ENCODE results near the gene LCTL.
"Not testable (repeated sequence)": the region's sequence is repeated elsewhere in the genome, so short reads cannot be mapped to it uniquely, and the experiment has no call there.

LCTL gene

GRCh38 chr15:66591322-66591862 is 25.6 kb upstream of the LCTL start:
- DNase-seq = no peak

DNA sequence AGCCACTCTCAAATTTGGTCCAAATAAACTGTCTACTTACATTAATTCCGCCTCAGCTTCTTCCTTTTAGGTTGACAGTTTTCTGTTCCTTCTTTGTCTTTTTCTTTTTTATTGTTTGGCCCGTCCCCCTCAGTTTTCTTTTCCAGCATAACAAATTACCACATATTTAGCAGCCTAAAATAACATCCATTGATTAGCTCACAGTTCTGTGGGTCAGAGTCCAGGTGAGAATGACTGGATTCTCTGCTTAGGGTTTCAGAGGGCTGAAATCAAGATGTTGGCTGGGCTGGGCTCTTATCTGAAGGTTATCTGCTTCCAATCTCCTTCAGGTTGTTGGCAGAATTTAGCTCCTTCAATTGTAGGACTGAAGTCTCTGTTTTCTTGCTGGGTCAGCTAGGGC is 24.6 kb upstream of the LCTL start:
- DNase-seq = no peak

DNA sequence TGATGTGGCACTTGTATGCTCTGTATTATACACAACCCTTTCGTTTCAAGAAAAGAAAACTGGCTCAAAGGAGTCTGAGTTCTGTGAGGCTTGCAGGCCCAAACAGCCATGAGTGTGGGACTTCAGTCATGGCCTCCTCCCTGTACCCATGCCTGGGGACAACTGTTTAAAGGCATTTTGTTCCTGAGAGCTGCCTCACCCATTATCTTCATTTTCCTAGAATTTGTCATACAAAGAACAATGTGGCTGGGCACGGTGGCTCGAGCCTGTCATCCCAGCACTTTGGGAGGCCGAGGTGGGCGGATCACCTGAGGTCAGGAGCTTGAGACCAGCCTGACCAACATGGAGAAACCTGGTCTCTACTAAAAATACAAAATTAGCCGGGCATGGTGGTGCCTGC is 23.6 kb upstream of the LCTL start:
- DNase-seq = not testable (repeated sequence)

GRCh38 chr15:66588971-66589370 is 23.2 kb upstream of the LCTL start:
- DNase-seq = no peak

- DNase-seq = no peak
Measured at GRCh38 chr15:66588537-66588936, 22.7 kb upstream of the LCTL start.

GRCh38 chr15:66587749-66588148 is 22.0 kb upstream of the LCTL start:
- no peak for DNase-seq

GRCh38 chr15:66587020-66587419 is 21.2 kb upstream of the LCTL start:
- DNase-seq = no peak

GRCh38 chr15:66586155-66586976 is 20.6 kb upstream of the LCTL start:
- DNase-seq = no peak

- no peak for DNase-seq
Measured at GRCh38 chr15:66581972-66582537, 16.3 kb upstream of the LCTL start.

DNA sequence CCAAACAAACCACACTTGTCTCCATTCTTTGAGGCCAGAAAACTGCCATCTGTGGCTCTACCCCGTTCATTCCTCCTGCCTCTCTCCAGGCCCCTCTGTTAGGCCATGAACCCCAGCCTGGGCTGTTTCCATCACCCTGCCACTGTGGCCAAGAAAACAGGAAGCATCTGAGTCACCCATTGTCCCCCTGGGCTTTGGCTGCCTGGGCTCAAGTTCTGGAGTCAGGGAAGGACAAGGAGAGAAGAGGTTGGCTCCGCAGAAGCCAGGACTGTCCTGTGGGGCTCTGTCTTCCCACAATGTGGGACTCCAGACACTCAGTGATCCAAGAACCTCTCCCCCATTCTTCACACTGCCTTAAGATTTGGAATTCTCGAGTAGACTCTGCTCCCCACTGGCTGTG is 14.8 kb upstream of the LCTL start:
- peak in 7 of 51 donors; percentile 1 to 44 (median 9) for DNase-seq

GRCh38 chr15:66578286-66578875 is 12.6 kb upstream of the LCTL start:
- DNase-seq = no peak

GRCh38 chr15:66574596-66574950 is 8.8 kb upstream of the LCTL start:
- DNase-seq = no peak

GRCh38 chr15:66573719-66574595 is 8.2 kb upstream of the LCTL start:
- no peak for DNase-seq

DNA sequence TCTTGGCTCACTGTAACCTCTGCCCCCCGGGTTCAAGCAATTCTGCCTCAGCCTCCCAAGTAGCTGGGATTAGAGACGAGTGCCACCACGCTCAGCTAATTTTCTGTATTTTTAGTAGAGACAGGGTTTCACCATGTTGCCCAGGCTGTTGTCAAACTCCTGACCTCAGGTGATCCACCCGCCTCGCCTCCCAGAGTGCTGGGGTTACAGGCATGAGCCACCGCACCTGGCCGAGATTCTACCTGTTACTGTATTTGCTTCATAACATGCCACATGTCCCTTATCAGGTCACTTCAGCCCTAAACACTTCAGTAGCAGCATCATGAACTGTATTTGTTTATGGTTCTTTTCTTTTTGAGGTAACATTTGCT is 7.5 kb upstream of the LCTL start:
- no peak for DNase-seq

DNA sequence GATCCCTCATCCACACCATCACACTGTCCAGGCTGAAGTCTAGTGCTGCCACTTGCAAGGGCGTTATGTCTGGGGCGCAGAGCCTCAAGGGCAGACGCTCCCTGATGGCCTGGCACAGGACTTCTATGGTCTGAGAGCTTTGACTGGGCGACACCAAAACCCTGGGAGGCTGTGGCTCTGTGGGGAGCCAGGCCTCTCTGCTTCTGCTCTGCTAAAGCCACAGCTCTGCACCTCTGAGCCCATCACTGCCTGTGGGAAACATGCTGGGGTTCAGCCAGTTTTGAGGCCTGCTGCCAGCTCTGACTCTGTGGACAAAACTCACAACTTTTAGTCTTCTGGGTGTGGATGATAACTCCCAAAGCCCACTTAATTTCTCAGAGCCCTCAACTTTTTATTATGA is 6.3 kb upstream of the LCTL start:
- no peak for DNase-seq

DNA sequence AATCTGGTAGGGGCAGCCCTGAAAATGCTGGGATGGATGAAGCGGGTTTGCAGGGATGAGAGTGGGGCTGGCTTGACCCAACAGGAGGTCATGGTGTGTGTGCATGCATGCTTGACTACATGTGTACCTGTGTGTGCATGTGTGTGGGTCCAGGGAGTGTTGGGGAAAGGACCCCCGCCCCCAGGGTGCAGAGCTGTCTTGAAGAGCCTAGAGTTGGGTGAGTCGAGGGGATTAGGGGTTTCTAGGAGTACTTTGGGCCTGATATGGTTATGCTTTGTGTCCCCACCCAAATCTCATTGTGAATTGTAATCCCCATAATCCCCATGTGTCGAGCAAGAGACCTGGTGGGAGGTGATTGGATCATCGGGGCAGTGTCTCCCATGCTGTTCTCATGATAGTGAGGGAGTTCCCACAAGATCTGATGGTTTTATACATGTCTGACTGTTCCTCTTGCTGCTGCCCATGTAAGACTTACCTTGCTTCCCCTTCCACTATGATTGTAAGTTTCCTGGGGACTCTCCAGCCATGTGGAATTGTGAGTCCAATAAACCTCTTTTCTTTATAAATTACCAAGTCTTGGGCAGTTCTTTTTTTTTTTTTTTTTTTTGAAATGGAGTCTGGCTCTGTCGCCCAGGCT is 5.2 kb upstream of the LCTL start:
- no peak for DNase-seq

GRCh38 chr15:66570327-66570726 is 4.5 kb upstream of the LCTL start:
- no peak for DNase-seq

DNA sequence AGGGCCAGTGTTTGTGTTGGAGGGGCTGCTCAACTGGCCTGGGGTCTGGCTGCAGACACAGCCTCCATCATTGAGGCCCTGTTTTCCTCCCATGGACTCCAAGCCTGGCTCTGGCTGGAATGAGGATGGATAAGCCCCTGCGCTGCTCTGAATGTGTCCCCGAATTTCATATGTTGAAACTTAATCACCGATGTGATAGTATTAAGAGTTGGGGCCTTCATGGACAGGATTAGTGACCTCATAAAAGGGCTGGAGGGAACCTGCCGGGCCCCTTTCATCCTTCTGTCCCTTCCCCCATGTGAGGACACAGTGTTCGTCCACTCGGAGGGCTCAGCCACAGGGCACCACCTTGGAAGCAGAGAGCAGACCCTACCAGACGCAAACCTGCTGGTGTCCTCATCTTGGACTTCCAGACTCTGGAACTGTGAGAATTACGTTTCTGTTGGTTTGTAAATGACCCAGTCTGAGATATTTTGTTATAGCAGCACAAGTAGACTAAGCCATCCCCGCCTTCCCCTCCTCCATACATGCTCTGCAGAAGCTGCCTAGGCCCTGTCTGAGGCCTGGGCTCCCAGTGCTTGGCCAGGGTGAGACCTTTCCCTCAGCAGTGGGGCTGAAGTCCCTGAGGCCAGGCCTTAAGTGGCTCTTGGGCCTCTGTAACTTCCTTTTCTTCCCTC is 3.8 kb upstream of the LCTL start:
- no peak for DNase-seq

DNA sequence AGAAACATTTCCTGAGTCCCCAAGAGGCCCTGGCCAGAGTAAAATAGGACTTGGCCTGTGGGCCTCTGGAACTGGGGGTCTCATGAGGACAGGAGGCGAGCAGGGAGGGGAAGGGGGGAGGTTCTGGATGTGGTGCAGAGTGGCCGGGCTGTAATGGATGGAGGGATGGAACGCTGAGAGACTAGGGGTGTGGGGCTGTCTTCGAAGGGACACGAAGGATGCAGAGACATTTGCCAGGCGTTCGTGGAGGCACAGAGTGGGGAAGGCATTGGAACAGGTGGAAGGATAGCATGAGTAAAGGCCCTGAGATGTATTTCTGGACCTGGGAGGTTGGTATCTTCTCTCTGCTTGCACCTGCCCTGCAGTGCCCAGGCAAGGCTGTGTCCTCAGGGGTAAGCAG is 2.1 kb upstream of the LCTL start:
- DNase-seq = no peak

GRCh38 chr15:66566963-66567531 is 1.2 kb upstream of the LCTL start:
- DNase-seq = peak in 24 of 51 donors; percentile 2 to 59 (median 16)

All from hypothalamus (tissue), 51 donors.